HFFc6 (cell line): ENCODE measurements around the gene CACNA1G. TPM values are rescaled to one million over a fixed set of nuclear protein-coding genes. Genes with fewer than 3 reads are reported as not detected.

Source experiments
- DNase-seq: peaks from one replicate; pipeline ENCODE4 v3.0.0-alpha.2; 2018
- H3K27ac Mint-ChIP-seq: 2 replicates; pipeline ENCODE4 v1.8.0; 2020; ENCODE audit warnings: mild to moderate bottlenecking, mixed read lengths
- H3K27me3 Mint-ChIP-seq: 2 replicates; pipeline ENCODE4 v1.8.0; 2021; ENCODE audit warnings: mild to moderate bottlenecking, moderate library complexity, mixed read lengths; ENCODE audit not compliant: insufficient read depth
- H3K36me3 Mint-ChIP-seq: 2 replicates; pipeline ENCODE4 v1.8.0; 2021; ENCODE audit warnings: low read depth, mixed read lengths
- H3K4me1 Mint-ChIP-seq: 2 replicates; pipeline ENCODE4 v1.8.0; 2020; ENCODE audit warnings: low read depth, mixed read lengths
- H3K4me3 Mint-ChIP-seq: 2 replicates; pipeline ENCODE4 v1.8.0; 2020; ENCODE audit warnings: mild to moderate bottlenecking, moderate library complexity, mixed read lengths
- H3K9me3 Mint-ChIP-seq: 2 replicates; pipeline ENCODE4 v1.8.0; 2020; ENCODE audit warnings: mild to moderate bottlenecking, mixed read lengths
- CTCF ChIP-seq: fragments of 200-600 bp; sonication (generic); IDR thresholded peaks from 2 replicates; pipeline ENCODE4 v1.5.0; 2021; ENCODE audit warnings: antibody characterized with exemption, mild to moderate bottlenecking
- total RNA-seq, 6 experiments: library from RNA; stranded (reverse); fragmentation: NEBNext Ultra II Directional; extraction: Animal tissue kit (Norgen Biotek cat#: 25700); gene quantifications; 2 replicates in 1 of 6; 3 replicates in 5 of 6; pipeline ENCODE4 v1.2.3, GENCODE V29; 2021

CACNA1G gene
- total RNA-seq, 6 experiments from 2014 or later = 0.03 to 0.19 (median 0.05) TPM; not detected in 1

- Mint-ChIP-seq H3K9me3 (no peaks in the 10 kb centered on the region), H3K27ac (peak overlapping the region; percentile 91), H3K27me3 (peaks cover 3% of the 10 kb centered on the region), H3K4me1 (peaks cover 78% of the 10 kb centered on the region), H3K4me3 (peak overlapping the region; percentile 60), H3K36me3 (peaks cover 6% of the 10 kb centered on the region; the same call in 1 of the 2 replicates)
- peak; percentile 70 for DNase-seq
- TF ChIP-seq CTCF = no peak
These were observed 78.1 kb downstream of the CACNA1G start for GRCh38 chr17:50638606-50638965.

GRCh38 chr17:50638966-50639713, 78.6 kb downstream of the CACNA1G start:
- H3K4me1 Mint-ChIP-seq = peaks cover 77% of the 10 kb centered on the region
- no peaks in the 10 kb centered on the region; the same call in 1 of the 2 replicates for H3K27me3 Mint-ChIP-seq
- H3K27ac Mint-ChIP-seq = peak overlapping the region; percentile 91
- peak; percentile 97 for DNase-seq
- TF ChIP-seq CTCF = no peak
- H3K4me3 Mint-ChIP-seq = peak overlapping the region; percentile 60
- peaks cover 6% of the 10 kb centered on the region; the same call in 1 of the 2 replicates for H3K36me3 Mint-ChIP-seq
- H3K9me3 Mint-ChIP-seq = no peaks in the 10 kb centered on the region

GRCh38 chr17:50640686-50641351, 80.3 kb downstream of the CACNA1G start:
- no peak for TF ChIP-seq CTCF
- Mint-ChIP-seq H3K27ac (peak overlapping the region; percentile 91), H3K36me3 (peaks cover 6% of the 10 kb centered on the region; the same call in 1 of the 2 replicates), H3K4me1 (peaks cover 70% of the 10 kb centered on the region), H3K9me3 (no peaks in the 10 kb centered on the region), H3K27me3 (no peaks in the 10 kb centered on the region; the same call in 1 of the 2 replicates), H3K4me3 (no peak overlapping the region)
- DNase-seq = peak; percentile 21

GRCh38 chr17:50641357-50641756, 80.8 kb downstream of the CACNA1G start:
- Mint-ChIP-seq H3K27me3 (peaks cover 1% of the 10 kb centered on the region), H3K4me3 (no peak overlapping the region), H3K4me1 (peaks cover 66% of the 10 kb centered on the region), H3K9me3 (no peaks in the 10 kb centered on the region), H3K27ac (peak overlapping the region; percentile 91), H3K36me3 (peaks cover 9% of the 10 kb centered on the region)
- DNase-seq = no peak
- no peak for TF ChIP-seq CTCF

- no peak for TF ChIP-seq CTCF
- Mint-ChIP-seq H3K36me3 (peaks cover 12% of the 10 kb centered on the region), H3K9me3 (no peaks in the 10 kb centered on the region), H3K4me3 (no peak overlapping the region), H3K4me1 (peaks cover 60% of the 10 kb centered on the region), H3K27ac (peak overlapping the region; percentile 91), H3K27me3 (peaks cover 2% of the 10 kb centered on the region)
- DNase-seq = no peak
These were observed 81.7 kb downstream of the CACNA1G start for GRCh38 chr17:50642071-50642721.
